VCaP (cell line): ENCODE data around the gene USP7.

Experiments
- H3K27ac ChIP-seq: fragments of 450-650 bp; 2 replicates; pipeline ENCODE4 v1.5.1; 2017
- TF ChIP-seq, protein P1 (sequence below): fragments of 450-650 bp; conservative IDR thresholded peaks from 2 replicates; pipeline ENCODE4 v1.5.1; 2017; ENCODE audit warnings: mild to moderate bottlenecking, moderate library complexity

USP7 gene

DNA sequence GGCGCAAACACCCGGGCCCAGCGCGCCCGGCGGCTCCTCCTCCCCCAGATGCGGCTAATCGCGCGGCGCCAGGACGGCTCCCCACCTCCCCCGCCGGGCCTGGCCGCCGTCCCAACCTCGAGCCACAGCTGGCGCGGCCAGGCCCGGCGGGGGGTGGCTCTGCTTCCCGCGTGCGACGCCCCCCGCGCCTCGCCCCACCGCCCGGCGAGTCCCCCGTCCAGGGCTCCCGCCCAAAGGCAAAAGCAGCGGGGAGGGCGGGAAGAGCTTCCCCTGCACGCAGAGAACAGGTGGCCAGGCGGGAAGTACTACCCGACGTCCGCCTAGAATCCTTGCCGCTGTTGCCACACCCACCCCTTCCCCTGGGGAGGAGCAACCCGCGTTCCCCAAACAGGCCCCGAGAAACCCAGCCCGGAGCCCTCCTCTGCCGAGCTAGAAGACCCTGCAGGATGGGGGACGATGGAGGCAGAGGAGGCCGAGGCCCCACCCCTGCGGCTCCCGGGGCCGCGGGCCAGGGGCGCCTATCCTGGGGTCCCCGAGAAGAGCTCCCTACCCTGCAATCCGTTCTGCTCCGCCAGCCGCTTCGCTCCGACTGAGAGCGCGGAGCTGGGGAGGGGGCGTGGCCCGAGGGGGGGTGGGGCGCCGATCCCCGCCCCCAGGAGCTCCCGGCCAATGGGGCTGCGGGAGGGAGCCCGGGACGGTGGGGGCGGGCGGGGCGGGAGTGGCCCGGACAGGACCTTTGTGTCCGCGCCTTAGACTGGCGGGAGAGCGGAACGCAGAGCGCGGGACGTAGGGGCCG lies 95.1 kb downstream of the USP7 start, which contains the start of gene CARHSP1:
Gene CARHSP1 (minus strand): TSS at position 591 of the 796 bp plus-strand sequence. CDS start 9,678 bp downstream, outside the sequence.
- TF ChIP-seq, protein P1, sequence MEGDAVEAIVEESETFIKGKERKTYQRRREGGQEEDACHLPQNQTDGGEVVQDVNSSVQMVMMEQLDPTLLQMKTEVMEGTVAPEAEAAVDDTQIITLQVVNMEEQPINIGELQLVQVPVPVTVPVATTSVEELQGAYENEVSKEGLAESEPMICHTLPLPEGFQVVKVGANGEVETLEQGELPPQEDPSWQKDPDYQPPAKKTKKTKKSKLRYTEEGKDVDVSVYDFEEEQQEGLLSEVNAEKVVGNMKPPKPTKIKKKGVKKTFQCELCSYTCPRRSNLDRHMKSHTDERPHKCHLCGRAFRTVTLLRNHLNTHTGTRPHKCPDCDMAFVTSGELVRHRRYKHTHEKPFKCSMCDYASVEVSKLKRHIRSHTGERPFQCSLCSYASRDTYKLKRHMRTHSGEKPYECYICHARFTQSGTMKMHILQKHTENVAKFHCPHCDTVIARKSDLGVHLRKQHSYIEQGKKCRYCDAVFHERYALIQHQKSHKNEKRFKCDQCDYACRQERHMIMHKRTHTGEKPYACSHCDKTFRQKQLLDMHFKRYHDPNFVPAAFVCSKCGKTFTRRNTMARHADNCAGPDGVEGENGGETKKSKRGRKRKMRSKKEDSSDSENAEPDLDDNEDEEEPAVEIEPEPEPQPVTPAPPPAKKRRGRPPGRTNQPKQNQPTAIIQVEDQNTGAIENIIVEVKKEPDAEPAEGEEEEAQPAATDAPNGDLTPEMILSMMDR, result no peak
- H3K27ac ChIP-seq, result peak within 1 kb of the TSS; percentile 71

DNA sequence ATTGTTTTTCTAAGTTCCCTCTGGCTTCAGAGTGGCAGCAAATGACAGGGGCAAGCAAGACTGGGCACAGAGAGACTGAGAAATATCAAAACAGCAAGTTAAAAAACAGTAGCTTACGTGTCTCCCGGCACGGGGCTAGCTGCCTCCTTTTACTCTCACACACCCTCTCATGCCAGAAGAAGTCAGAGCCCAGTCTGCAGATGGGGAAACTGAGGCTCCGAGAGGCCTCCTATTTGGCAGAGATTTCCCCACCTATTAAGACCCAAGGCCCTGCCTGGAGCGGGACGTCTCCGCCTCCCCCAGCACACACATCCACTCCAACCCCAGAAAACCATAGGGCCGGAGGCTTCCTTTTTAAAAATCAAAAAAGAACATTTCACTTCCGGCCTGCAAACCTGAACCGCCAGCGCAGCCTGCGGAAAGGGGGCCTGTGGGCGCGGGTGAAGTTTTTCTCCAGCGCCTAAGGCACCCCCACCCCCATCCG lies 95.7 kb downstream of the USP7 start:
- TF ChIP-seq, protein P1, result no peak
- peak overlapping the region; percentile 71 for H3K27ac ChIP-seq

DNA sequence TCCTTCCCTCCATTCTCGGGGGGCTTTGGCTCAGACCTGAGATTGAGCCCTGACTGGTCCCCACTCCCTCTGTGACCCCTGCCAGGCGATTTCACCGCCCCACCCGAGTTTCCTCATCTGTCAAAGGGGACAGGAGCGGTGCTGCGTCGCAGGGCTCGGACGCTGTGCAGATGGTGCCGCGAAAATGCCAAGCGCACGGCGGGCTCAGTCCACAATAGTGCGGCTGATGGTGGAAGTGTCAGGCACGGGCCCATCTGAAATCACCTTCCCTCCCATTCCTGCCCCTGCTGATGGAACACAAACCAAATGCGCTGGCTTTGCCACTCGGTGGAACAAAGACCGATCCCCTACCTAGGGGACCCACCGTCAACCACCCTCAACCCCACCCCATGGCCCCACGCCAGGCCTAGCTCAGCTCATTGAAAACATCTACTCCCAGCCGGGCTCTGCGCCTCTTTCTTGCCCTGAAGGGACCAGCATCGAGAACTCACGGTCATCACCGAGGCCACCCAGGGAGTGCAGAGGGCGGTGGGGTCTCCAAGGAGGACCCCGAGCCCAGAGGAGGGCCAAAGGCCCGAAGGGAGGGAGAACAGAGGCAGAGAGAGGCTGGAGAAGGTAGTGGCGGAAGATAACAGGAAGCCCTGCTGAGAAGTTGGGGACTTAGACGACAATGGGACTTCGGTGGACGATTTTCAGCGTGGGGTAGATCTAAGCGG lies 96.3 kb downstream of the USP7 start:
- peak overlapping the region; percentile 71 for H3K27ac ChIP-seq
- TF ChIP-seq, protein P1, result no peak

DNA sequence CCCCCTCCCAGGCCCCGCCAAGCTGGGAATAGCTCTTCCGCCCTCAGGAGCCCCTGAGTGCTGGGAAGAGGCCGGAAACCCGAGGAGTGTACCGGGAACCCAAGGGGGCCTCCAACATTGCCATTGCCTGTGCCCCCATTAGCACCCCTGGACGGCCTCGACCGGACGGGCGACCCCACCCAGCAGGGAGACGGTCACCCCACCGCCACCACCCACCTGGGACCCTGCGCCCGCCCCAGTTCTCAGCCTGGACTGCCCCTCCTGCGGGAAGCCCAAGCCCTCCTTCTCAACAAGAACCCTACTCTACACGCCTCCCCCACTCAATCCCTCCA lies 96.9 kb downstream of the USP7 start:
- TF ChIP-seq, protein P1, result no peak
- H3K27ac ChIP-seq, result peak overlapping the region; percentile 71

DNA sequence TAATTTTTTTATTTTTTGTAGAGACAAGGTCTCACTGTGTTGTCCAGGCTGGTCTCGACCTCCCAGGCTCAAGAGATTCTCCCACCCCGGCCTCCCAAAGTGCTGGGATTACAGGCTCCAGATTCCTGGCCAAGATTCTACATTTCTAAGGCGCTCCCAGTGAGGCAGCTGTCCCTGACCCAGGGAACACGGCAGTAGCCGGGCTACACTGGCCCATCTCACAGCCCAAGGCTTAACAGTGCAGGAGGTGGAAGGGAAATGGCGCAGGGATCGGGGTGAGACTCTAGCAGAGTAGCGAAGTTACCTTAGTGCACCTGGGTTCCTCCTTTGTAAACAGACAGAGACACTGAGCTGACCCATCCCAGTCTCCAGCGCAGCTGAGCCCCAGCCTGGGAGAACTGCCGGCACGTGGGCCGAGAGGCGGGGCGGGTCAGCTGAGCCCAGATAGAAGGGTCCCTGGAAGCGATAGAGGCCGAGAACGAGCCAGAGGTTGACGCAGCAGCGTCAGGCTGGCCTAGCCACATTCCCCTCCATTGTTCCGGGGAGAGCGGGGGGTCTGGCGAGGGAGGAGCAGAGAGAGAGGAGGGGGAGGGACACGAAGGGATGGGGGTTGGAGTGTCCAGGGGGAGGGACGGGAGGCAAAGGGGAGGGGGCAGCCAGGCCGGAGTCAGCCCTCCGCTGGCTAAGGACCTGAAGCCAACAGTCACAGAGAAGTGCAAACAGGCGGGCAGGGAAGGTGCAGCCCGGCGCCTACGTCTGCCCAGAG lies 97.4 kb downstream of the USP7 start:
- peak overlapping the region; percentile 71 for H3K27ac ChIP-seq
- TF ChIP-seq, protein P1, result no peak

DNA sequence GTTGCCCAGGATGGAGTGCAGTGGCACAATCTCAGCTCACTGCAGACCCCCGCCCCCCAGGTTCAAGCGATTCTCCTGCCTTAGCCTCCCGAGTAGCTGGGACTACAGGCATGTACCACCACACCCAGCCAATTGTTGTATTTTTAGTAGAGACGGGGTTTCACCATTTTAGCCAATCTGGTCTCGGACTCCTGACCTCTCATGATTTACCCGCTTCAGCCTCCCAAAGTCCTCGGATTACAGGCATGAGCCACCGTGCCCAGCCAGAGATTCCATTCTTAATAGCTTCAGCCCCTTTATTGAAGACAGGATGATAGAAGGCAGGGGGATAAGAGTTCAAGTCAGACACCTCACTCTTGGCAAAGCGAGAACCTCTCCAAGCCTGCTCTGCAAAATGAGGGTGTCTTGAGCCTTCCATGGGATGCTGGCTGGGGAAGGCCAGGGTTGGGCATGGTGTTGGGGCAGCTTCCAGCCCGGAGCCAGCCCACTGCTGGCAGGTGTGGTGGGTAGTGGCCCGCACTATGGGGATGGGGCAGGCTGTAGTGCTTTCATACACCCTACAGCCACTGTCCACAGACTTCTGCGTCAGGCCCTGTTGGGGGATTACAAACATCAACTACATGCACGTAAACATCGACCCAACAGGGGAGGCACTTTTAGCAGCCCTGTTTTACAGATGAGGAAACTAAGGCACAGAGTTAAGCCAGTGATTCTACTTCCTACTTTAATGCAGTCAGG lies 98.4 kb downstream of the USP7 start:
- TF ChIP-seq, protein P1, result no peak
- H3K27ac ChIP-seq, result no peak overlapping the region
